Ishikawa (cell line): Measurements from ENCODE around the gene PAFAH2.

Experiments used
- CEBPB ChIP-seq: IDR thresholded peaks from 2 replicates; pipeline ENCODE4 v1.6.1; 2012
- CREB1 ChIP-seq: IDR thresholded peaks from 2 replicates; pipeline ENCODE4 v1.6.1; 2012; ENCODE audit warnings: low read depth
- EGR1 ChIP-seq: IDR thresholded peaks from 2 replicates; pipeline ENCODE4 v1.6.1; 2012
- EP300 ChIP-seq: IDR thresholded peaks from 2 replicates; pipeline ENCODE4 v1.6.1; 2012; ENCODE audit warnings: borderline replicate concordance
- FOXM1 ChIP-seq: IDR thresholded peaks from 2 replicates; pipeline ENCODE4 v1.6.1; 2012; ENCODE audit warnings: low read depth, borderline replicate concordance
- NFIC ChIP-seq: IDR thresholded peaks from 2 replicates; pipeline ENCODE4 v1.6.1; 2012
- RAD21 ChIP-seq: IDR thresholded peaks from 2 replicates; pipeline ENCODE4 v1.6.1; 2012; ENCODE audit warnings: low read depth
- REST ChIP-seq: IDR thresholded peaks from 2 replicates; pipeline ENCODE4 v1.6.1; 2012; ENCODE audit warnings: low read depth, mild to moderate bottlenecking
- TAF1 ChIP-seq: IDR thresholded peaks from 2 replicates; pipeline ENCODE4 v1.6.1; 2012; ENCODE audit warnings: low read depth, mild to moderate bottlenecking
- TCF12 ChIP-seq: IDR thresholded peaks from 2 replicates; pipeline ENCODE4 v1.6.1; 2012; ENCODE audit warnings: low read depth
- TEAD4 ChIP-seq: IDR thresholded peaks from 2 replicates; pipeline ENCODE4 v1.6.1; 2012
- USF1 ChIP-seq: IDR thresholded peaks from 2 replicates; pipeline ENCODE4 v1.6.1; 2012
- YY1 ChIP-seq: IDR thresholded peaks from 2 replicates; pipeline ENCODE4 v1.6.1; 2012; ENCODE audit warnings: low read depth
- ZBTB7A ChIP-seq: IDR thresholded peaks from 2 replicates; pipeline ENCODE4 v1.6.1; 2012; ENCODE audit warnings: low read depth
- TF ChIP-seq, protein P1 (sequence below): IDR thresholded peaks from 2 replicates; pipeline ENCODE4 v1.6.1; 2012

Gene PAFAH2

DNA sequence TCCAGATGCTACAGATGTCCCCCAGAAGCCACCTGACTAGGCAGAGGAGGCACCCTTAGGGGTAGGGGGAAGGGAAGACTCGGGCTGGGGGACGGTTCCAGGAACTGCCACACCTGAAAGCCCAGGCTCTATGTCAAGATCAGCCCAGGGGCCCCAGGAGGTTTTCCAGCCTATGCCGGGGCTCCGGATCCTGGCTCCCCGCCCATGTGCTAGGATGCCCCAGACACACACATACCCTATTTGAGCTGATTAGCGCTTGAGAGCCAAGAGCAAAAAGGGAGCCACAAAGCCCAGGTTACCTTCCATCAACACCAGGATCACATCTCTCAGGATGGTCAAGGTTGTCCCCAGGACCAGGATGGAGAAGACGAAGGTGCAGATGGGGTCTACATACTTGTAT is 43.5 kb upstream of the PAFAH2 start:
- no peak for TF ChIP-seq EP300
- TF ChIP-seq YY1, result no peak
- TF ChIP-seq FOXM1, result no peak
- TF ChIP-seq NFIC, result no peak
- no peak for TF ChIP-seq RAD21
- no peak for TF ChIP-seq ZBTB7A
- no peak for TF ChIP-seq CEBPB
- no peak for TF ChIP-seq REST
- no peak for TF ChIP-seq EGR1
- no peak for TF ChIP-seq CREB1
- no peak for TF ChIP-seq TCF12
- TF ChIP-seq, protein P1, sequence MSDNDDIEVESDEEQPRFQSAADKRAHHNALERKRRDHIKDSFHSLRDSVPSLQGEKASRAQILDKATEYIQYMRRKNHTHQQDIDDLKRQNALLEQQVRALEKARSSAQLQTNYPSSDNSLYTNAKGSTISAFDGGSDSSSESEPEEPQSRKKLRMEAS, result no peak
- TF ChIP-seq TEAD4, result no peak
- no peak for TF ChIP-seq TAF1
- no peak for TF ChIP-seq USF1

DNA sequence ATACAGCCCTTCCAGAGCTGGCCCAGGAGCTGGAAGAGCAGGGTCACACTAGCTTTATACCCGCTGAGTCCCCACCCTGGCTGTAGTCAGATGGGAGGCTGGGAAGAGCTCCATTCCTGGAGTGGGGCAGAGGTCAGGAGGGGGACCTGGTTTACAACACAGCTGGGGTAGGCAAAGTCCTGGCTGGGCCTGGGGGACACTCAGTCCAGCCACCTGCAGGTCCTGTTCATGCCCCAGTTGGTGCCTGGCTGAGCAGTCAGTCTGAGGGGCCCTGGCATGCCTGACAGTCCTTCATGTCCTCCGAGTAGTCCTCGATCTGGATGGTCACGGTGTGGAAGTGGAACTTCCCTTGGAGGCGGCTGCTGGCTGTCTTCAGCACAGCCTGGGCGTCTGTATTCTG is 41.0 kb upstream of the PAFAH2 start:
- TF ChIP-seq EGR1 (no peak), CEBPB (no peak), YY1 (no peak), TEAD4 (no peak), RAD21 (no peak), USF1 (no peak), ZBTB7A (no peak), TCF12 (no peak), CREB1 (no peak), REST (no peak), EP300 (no peak), TAF1 (no peak), NFIC (no peak), FOXM1 (no peak)
- TF ChIP-seq, protein P1, result no peak

GRCh38 chr1:26038477-26038876 is 40.6 kb upstream of the PAFAH2 start:
- TF ChIP-seq USF1, result no peak
- no peak for TF ChIP-seq RAD21
- TF ChIP-seq, protein P1, result no peak
- no peak for TF ChIP-seq NFIC
- no peak for TF ChIP-seq REST

DNA sequence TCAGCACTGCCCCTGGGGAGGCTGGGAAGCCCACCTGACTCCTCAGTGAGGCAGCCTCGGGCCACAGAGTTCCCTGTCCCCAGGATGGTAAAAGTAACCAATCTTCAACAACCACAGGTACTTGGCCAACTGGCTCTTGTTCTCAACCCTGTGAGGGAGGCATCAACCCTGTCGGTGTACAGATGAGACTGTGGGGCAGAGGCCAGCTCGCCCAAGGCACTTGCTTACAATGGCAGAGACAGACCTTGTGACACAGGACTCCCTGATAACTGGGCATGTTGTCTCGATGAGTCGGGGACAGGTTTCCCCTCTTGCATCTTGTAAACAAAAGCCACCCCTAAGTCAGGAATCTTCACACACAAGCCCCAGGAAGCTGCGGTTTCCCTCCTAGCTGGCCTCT is 40.0 kb upstream of the PAFAH2 start:
- TF ChIP-seq EP300 (no peak), TAF1 (no peak), REST (no peak), EGR1 (no peak), CREB1 (no peak)
